Measurements from ENCODE around the gene CREB3L1.

- TF ChIP-seq POLR2AphosphoS5 (IDR thresholded peaks at IDR 0.05) = no peak
- TF ChIP-seq, protein P1, sequence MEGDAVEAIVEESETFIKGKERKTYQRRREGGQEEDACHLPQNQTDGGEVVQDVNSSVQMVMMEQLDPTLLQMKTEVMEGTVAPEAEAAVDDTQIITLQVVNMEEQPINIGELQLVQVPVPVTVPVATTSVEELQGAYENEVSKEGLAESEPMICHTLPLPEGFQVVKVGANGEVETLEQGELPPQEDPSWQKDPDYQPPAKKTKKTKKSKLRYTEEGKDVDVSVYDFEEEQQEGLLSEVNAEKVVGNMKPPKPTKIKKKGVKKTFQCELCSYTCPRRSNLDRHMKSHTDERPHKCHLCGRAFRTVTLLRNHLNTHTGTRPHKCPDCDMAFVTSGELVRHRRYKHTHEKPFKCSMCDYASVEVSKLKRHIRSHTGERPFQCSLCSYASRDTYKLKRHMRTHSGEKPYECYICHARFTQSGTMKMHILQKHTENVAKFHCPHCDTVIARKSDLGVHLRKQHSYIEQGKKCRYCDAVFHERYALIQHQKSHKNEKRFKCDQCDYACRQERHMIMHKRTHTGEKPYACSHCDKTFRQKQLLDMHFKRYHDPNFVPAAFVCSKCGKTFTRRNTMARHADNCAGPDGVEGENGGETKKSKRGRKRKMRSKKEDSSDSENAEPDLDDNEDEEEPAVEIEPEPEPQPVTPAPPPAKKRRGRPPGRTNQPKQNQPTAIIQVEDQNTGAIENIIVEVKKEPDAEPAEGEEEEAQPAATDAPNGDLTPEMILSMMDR (IDR thresholded peaks at IDR 0.05) = no peak
- no peak for TF ChIP-seq POLR2A (IDR thresholded peaks at IDR 0.05; ENCODE audit: low read depth)
Observed at GRCh38 chr11:46263120-46263519, 14.3 kb upstream of the CREB3L1 start.

Data from esophagus muscularis mucosa (tissue), 3 donors.